Adrenal gland (tissue), 12 donors: Measurements from ENCODE around the gene ARSD. TPM values are rescaled to one million over a fixed set of nuclear protein-coding genes. Genes with fewer than 3 reads are reported as not detected.

Experiments
- DNase-seq, 7 donors: peaks; one replicate each; pipeline ENCODE4 v3.0.0-alpha.2; 2019 to 2020
- H3K27ac ChIP-seq, 5 donors: fragments of 200-600 bp; sonication (generic) in 4 of 5; 1 replicate in 3 of 5; 2 replicates in 2 of 5; pipeline versions ENCODE4 v1.5.1 to v1.8.0; 2016 to 2020; ENCODE audit warnings: mild to moderate bottlenecking in 1 of 5
- H3K27me3 ChIP-seq: fragments of 200-600 bp; 2 replicates; pipeline ENCODE4 v1.8.0; 2021
- H3K36me3 ChIP-seq, 2 donors: fragments of 200-600 bp; replicated peaks in 1 of 2; 1 replicate in 1 of 2; 2 replicates in 1 of 2; pipeline versions ENCODE4 v1.5.1 to v1.8.0; 2018 to 2022
- H3K4me1 ChIP-seq, 2 donors: fragments of 200-600 bp; replicated peaks in 1 of 2; 1 replicate in 1 of 2; 2 replicates in 1 of 2; pipeline versions ENCODE4 v1.5.1 to v1.8.0; 2018 to 2021
- H3K4me3 ChIP-seq, 4 donors: fragments of 200-600 bp; sonication (generic) in 3 of 4; one replicate each; pipeline ENCODE4 v1.5.1; 2016 to 2018
- H3K9me3 ChIP-seq, 3 donors: fragments of 200-600 bp; sonication (generic) in 1 of 3; replicated peaks in 1 of 3; 1 replicate in 2 of 3; 2 replicates in 1 of 3; pipeline versions ENCODE4 v1.5.1 to v1.8.0; 2016 to 2021
- CTCF ChIP-seq, 6 experiments: fragments of 450-650 bp in 4 of 6; fragments of 200-600 bp in 2 of 6; sonication (generic) in 1 of 6; IDR thresholded peaks; 1 replicate in 5 of 6; 2 replicates in 1 of 6; pipeline versions ENCODE4 v1.5.1 to v1.8.0; 2016 to 2021; ENCODE audit warnings: antibody characterized with exemption in 6 of 6, mild to moderate bottlenecking in 2 of 6, moderate library complexity in 1 of 6
- POLR2A ChIP-seq, 2 donors: fragments of 450-650 bp; IDR thresholded peaks; one replicate each; pipeline ENCODE4 v1.6.1; 2017; ENCODE audit warnings: antibody characterized with exemption in 2 of 2, mild to moderate bottlenecking in 2 of 2, moderate library complexity in 1 of 2
- WGBS, 4 donors: extraction: QIAGEN DNeasy Blood & Tissue Kit in 2 of 4; methylation state at CpG; one replicate each; pipeline versions ENCODE4 v1.1.5 to v1.1.7; 2013 to 2017; 5-methylcytosine and 5-hydroxymethylcytosine counted together
- intact Hi-C, 2 donors: fragments of 100-400 bp; cut with DNase I; formaldehyde crosslinking; loops; one replicate each; pipeline versions ENCODE4 v1.14.1 to v1.15.0; 2022 to 2023
- polyA plus RNA-seq, 3 donors: library from polyadenylated mRNA; stranded (reverse); fragments of 200-250 nt in 2 of 3; fragments of 350-450 nt in 1 of 3; fragmentation: Illumina TruSeq in 1 of 3; extraction: RNeasy Lipid Tissue Mini Kit (QIAGEN cat#74804) in 1 of 3; gene quantifications; one replicate each; pipeline ENCODE4 v1.2.3, GENCODE V29; 2013 to 2014
- total RNA-seq, 9 donors: library from RNA; depleted of rRNA in 4 of 9; stranded (reverse); fragments of >200 nt in 4 of 9; fragments of 120-200 nt in 1 of 9; fragmentation: NEBNext Ultra II Directional in 1 of 9; extraction: Animal tissue kit (Norgen Biotek cat#: 25700) in 1 of 9; gene quantifications; one replicate each; pipeline versions ENCODE4 v1.1.0 to v1.2.4, GENCODE V29; 2013 to 2023
- donor health status: healthy with polysubstance abuse.
- donor health status: Bipolar disorder and iron deficiency.
- donor health status: DM: yes; HTN: yes; CAD: no.
- donor health status: DM: no; HTN: no; CAD: no.
- donor health status: DM: no; HTN: no; CAD: no.
- donor health status: DM: yes; HTN: yes; CAD: no.

The ARSD gene
- total and polyA plus RNA-seq, 12 donors: 9.9 to 24.9 (median 17.0) TPM

- TF ChIP-seq POLR2A (IDR thresholded peaks at IDR 0.05) (no peak), CTCF (IDR thresholded peaks at IDR 0.05) (no peak)
- 94 to 96% (median 96%) methylated on average over 3 of the region's 3 CpGs for WGBS, 4 donors
- Histone ChIP-seq H3K27me3 (no peaks in the 10 kb centered on the region), H3K4me1 (no peaks in the 10 kb centered on the region), H3K27ac (no peak overlapping the region), H3K36me3 (peaks cover 0 to under 1% of the 10 kb centered on the region in 2 donors), H3K9me3 (no peaks in the 10 kb centered on the region), H3K4me3 (no peak overlapping the region)
- intact Hi-C loops: no loop called here
- no peak for DNase-seq
Measured at GRCh38 chrX:2910109-2910508, 19.0 kb downstream of the ARSD start.

DNA sequence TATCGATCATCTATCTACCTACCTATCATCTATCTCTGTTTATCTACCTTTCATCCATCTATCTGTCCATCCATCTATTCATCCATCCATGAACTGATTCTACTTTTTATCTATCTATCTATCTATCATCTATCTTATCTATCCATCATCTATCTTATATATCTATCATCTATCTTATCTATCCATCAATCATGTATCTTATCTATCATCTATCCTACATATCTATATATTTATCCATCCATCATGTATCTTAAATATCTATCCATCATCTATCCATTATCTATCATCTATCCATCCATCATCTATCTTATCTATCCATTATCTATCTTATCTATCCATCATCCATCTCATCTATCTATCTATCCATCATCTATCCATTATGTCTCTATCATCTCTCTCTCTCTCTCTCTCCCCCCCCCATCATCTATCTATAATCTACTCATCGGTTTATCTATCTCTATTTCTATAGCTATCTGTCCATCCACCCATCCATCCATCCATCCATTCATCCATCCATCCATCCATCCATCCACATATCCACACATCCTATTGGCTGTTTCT, 20.9 kb downstream of the ARSD start:
- H3K27me3 ChIP-seq: no peaks in the 10 kb centered on the region
- H3K27ac ChIP-seq: no peak overlapping the region
- WGBS, 4 donors: 48 to 100% (median 97%) methylated on average over 2 of the region's 2 CpGs
- intact Hi-C loops: no loop called here
- H3K4me1 ChIP-seq: no peaks in the 10 kb centered on the region
- DNase-seq: no peak
- no peak overlapping the region for H3K4me3 ChIP-seq
- TF ChIP-seq POLR2A (IDR thresholded peaks at IDR 0.05) (no peak), CTCF (IDR thresholded peaks at IDR 0.05) (no peak)
- H3K9me3 ChIP-seq: no peaks in the 10 kb centered on the region
- H3K36me3 ChIP-seq: no peaks in the 10 kb centered on the region

- 89 to 95% (median 93%) methylated on average over 3 to 27 of the region's 27 CpGs for WGBS, 4 donors
- Histone ChIP-seq H3K4me3 (no peak overlapping the region), H3K27me3 (no peaks in the 10 kb centered on the region), H3K27ac (no peak overlapping the region), H3K36me3 (no peaks in the 10 kb centered on the region), H3K4me1 (no peaks in the 10 kb centered on the region), H3K9me3 (no peaks in the 10 kb centered on the region)
- DNase-seq: no peak
- no peak for TF ChIP-seq POLR2A (IDR thresholded peaks at IDR 0.05)
- no peak for TF ChIP-seq CTCF (IDR thresholded peaks at IDR 0.05)
- intact Hi-C loops: no loop called here
Measured at GRCh38 chrX:2907295-2907694, 21.8 kb downstream of the ARSD start.

GRCh38 chrX:2903366-2903765, 25.8 kb downstream of the ARSD start:
- TF ChIP-seq POLR2A (IDR thresholded peaks at IDR 0.05) (no peak), CTCF (IDR thresholded peaks at IDR 0.05) (no peak)
- no peak overlapping the region for H3K4me3 ChIP-seq
- no peaks in the 10 kb centered on the region for H3K36me3 ChIP-seq
- no peak for DNase-seq
- no peak overlapping the region for H3K27ac ChIP-seq
- H3K9me3 ChIP-seq: no peaks in the 10 kb centered on the region
- H3K27me3 ChIP-seq: no peaks in the 10 kb centered on the region
- no peaks in the 10 kb centered on the region for H3K4me1 ChIP-seq
- WGBS, 4 donors: 91 to 100% (median 97%) methylated on average over 2 of the region's 2 CpGs
- intact Hi-C loops: no loop called here
